ENCODE measurements around the gene AFF3.

Gene AFF3

GRCh38 chr2:100143286-100143685 is 896 bp upstream of the AFF3 start:
- no peak overlapping the region for H3K4me3 Mint-ChIP-seq
- DNase-seq: no peak
- H3K36me3 Mint-ChIP-seq (ENCODE audit: low read depth): no peaks in the 10 kb centered on the region

GRCh38 chr2:100141906-100142305 is 484 bp downstream of the AFF3 start:
- Mint-ChIP-seq H3K27me3 (ENCODE audit: low read depth, poor library complexity) (peaks cover 31% of the 10 kb centered on the region), H3K9me3 (peaks cover 7% of the 10 kb centered on the region), H3K4me1 (peaks cover 17% of the 10 kb centered on the region), H3K4me3 (no peak overlapping the region), H3K36me3 (ENCODE audit: low read depth) (no peaks in the 10 kb centered on the region), H3K27ac (no peak overlapping the region)
- no peak for TF ChIP-seq CTCF (IDR thresholded peaks at IDR 0.05)
- no peak for DNase-seq

More at GRCh38 chr2:100143286-100143685, 896 bp upstream of the AFF3 start:
- Mint-ChIP-seq H3K4me1 (peaks cover 15% of the 10 kb centered on the region), H3K27ac (no peak overlapping the region), H3K27me3 (ENCODE audit: low read depth, poor library complexity) (peaks cover 34% of the 10 kb centered on the region), H3K9me3 (peaks cover 7% of the 10 kb centered on the region)
- no peak for TF ChIP-seq CTCF (IDR thresholded peaks at IDR 0.05)

- no peak for TF ChIP-seq CTCF (IDR thresholded peaks at IDR 0.05)
- no peaks in the 10 kb centered on the region for H3K36me3 Mint-ChIP-seq (ENCODE audit: low read depth)
- H3K9me3 Mint-ChIP-seq: peaks cover 7% of the 10 kb centered on the region
- H3K27me3 Mint-ChIP-seq (ENCODE audit: low read depth, poor library complexity): peaks cover 29% of the 10 kb centered on the region
- H3K4me1 Mint-ChIP-seq: peaks cover 17% of the 10 kb centered on the region
- H3K4me3 Mint-ChIP-seq: no peak overlapping the region
- no peak for DNase-seq
- no peak overlapping the region for H3K27ac Mint-ChIP-seq
Measured at GRCh38 chr2:100140582-100140981, 1.8 kb downstream of the AFF3 start.

- peaks cover 15% of the 10 kb centered on the region for H3K27me3 Mint-ChIP-seq (ENCODE audit: low read depth, poor library complexity)
- peaks cover under 1% of the 10 kb centered on the region for H3K9me3 Mint-ChIP-seq
- H3K36me3 Mint-ChIP-seq (ENCODE audit: low read depth): no peaks in the 10 kb centered on the region
- peaks cover 17% of the 10 kb centered on the region for H3K4me1 Mint-ChIP-seq
- H3K27ac Mint-ChIP-seq: no peak overlapping the region
- no peak overlapping the region for H3K4me3 Mint-ChIP-seq
- no peak for TF ChIP-seq CTCF (IDR thresholded peaks at IDR 0.05)
- DNase-seq: no peak
Measured at GRCh38 chr2:100137866-100138570, 4.4 kb downstream of the AFF3 start.

- no peak for TF ChIP-seq CTCF (IDR thresholded peaks at IDR 0.05)
- Mint-ChIP-seq H3K9me3 (no peaks in the 10 kb centered on the region), H3K4me1 (peaks cover 17% of the 10 kb centered on the region), H3K36me3 (ENCODE audit: low read depth) (no peaks in the 10 kb centered on the region), H3K27ac (no peak overlapping the region), H3K27me3 (ENCODE audit: low read depth, poor library complexity) (peaks cover 13% of the 10 kb centered on the region), H3K4me3 (no peak overlapping the region)
- DNase-seq: no peak
Measured at GRCh38 chr2:100137318-100137717, 5.1 kb downstream of the AFF3 start.

GRCh38 chr2:100136310-100136709 is 6.1 kb downstream of the AFF3 start:
- DNase-seq: no peak
- Mint-ChIP-seq H3K9me3 (no peaks in the 10 kb centered on the region), H3K4me1 (peaks cover 17% of the 10 kb centered on the region), H3K27ac (no peak overlapping the region), H3K27me3 (ENCODE audit: low read depth, poor library complexity) (peaks cover 11% of the 10 kb centered on the region), H3K4me3 (no peak overlapping the region), H3K36me3 (ENCODE audit: low read depth) (no peaks in the 10 kb centered on the region)
- no peak for TF ChIP-seq CTCF (IDR thresholded peaks at IDR 0.05)
